HFFc6 (cell line): Measurements from ENCODE around the gene NUDT1. TPM values are rescaled to one million over a fixed set of nuclear protein-coding genes. Genes with fewer than 3 reads are reported as not detected.
A peak's percentile ranks its signal among the peaks of the same experiment; 100 is the strongest.

Experiments used
- DNase-seq: peaks from one replicate; pipeline ENCODE4 v3.0.0-alpha.2; 2018
- H3K27ac Mint-ChIP-seq: 2 replicates; pipeline ENCODE4 v1.8.0; 2020; ENCODE audit warnings: mild to moderate bottlenecking, mixed read lengths
- H3K27me3 Mint-ChIP-seq: 2 replicates; pipeline ENCODE4 v1.8.0; 2021; ENCODE audit warnings: mild to moderate bottlenecking, moderate library complexity, mixed read lengths; ENCODE audit not compliant: insufficient read depth
- H3K36me3 Mint-ChIP-seq: 2 replicates; pipeline ENCODE4 v1.8.0; 2021; ENCODE audit warnings: low read depth, mixed read lengths
- H3K4me1 Mint-ChIP-seq: 2 replicates; pipeline ENCODE4 v1.8.0; 2020; ENCODE audit warnings: low read depth, mixed read lengths
- H3K4me3 Mint-ChIP-seq: 2 replicates; pipeline ENCODE4 v1.8.0; 2020; ENCODE audit warnings: mild to moderate bottlenecking, moderate library complexity, mixed read lengths
- H3K9me3 Mint-ChIP-seq: 2 replicates; pipeline ENCODE4 v1.8.0; 2020; ENCODE audit warnings: mild to moderate bottlenecking, mixed read lengths
- microRNA-seq: library from miRNA; unstranded; fragments of <30 nt; microRNA quantifications from one replicate; pipeline ENCODE4, GENCODE V29; 2019
- total RNA-seq, 6 experiments: library from RNA; stranded (reverse); fragmentation: NEBNext Ultra II Directional; extraction: Animal tissue kit (Norgen Biotek cat#: 25700); gene quantifications; 2 replicates in 1 of 6; 3 replicates in 5 of 6; pipeline ENCODE4 v1.2.3, GENCODE V29; 2021
- TF ChIP-seq, protein P1 (sequence below): fragments of 200-600 bp; sonication (generic); IDR thresholded peaks from 2 replicates; pipeline ENCODE4 v1.5.0; 2021; ENCODE audit warnings: antibody characterized with exemption, mild to moderate bottlenecking

The NUDT1 gene
- total RNA-seq, 6 experiments from 2014 or later, result 35.6 to 57.6 (median 45.9) TPM

DNA sequence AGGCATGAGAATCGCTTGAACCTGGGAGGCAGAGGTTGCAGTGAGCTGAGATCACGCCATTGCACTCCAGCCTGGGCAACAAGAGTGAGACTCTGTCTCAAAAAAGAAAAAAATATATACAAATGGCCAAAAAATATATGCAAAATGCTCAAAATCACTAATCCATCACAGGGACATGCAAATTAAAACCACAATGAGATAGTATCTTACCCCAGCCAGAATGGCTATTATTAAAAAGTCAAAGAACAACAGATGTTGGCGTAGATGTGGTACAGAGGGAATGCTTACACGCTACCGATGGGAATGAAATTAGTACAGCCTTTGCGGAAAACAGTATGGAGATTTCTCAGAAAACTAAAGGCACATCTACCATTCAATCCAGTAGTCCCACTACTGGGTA, 54.8 kb downstream of the NUDT1 start:
- no peaks in the 10 kb centered on the region for H3K9me3 Mint-ChIP-seq
- no peak overlapping the region for H3K4me3 Mint-ChIP-seq
- H3K27me3 Mint-ChIP-seq, result peaks cover 5% of the 10 kb centered on the region
- peaks cover 33% of the 10 kb centered on the region for H3K4me1 Mint-ChIP-seq
- no peak overlapping the region for H3K27ac Mint-ChIP-seq
- 0 out of 2 replicates have a peak, but pooled peaks cover 5% of the 10 kb centered on the region for H3K36me3 Mint-ChIP-seq
- TF ChIP-seq, protein P1, sequence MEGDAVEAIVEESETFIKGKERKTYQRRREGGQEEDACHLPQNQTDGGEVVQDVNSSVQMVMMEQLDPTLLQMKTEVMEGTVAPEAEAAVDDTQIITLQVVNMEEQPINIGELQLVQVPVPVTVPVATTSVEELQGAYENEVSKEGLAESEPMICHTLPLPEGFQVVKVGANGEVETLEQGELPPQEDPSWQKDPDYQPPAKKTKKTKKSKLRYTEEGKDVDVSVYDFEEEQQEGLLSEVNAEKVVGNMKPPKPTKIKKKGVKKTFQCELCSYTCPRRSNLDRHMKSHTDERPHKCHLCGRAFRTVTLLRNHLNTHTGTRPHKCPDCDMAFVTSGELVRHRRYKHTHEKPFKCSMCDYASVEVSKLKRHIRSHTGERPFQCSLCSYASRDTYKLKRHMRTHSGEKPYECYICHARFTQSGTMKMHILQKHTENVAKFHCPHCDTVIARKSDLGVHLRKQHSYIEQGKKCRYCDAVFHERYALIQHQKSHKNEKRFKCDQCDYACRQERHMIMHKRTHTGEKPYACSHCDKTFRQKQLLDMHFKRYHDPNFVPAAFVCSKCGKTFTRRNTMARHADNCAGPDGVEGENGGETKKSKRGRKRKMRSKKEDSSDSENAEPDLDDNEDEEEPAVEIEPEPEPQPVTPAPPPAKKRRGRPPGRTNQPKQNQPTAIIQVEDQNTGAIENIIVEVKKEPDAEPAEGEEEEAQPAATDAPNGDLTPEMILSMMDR, result no peak
- DNase-seq, result no peak

DNA sequence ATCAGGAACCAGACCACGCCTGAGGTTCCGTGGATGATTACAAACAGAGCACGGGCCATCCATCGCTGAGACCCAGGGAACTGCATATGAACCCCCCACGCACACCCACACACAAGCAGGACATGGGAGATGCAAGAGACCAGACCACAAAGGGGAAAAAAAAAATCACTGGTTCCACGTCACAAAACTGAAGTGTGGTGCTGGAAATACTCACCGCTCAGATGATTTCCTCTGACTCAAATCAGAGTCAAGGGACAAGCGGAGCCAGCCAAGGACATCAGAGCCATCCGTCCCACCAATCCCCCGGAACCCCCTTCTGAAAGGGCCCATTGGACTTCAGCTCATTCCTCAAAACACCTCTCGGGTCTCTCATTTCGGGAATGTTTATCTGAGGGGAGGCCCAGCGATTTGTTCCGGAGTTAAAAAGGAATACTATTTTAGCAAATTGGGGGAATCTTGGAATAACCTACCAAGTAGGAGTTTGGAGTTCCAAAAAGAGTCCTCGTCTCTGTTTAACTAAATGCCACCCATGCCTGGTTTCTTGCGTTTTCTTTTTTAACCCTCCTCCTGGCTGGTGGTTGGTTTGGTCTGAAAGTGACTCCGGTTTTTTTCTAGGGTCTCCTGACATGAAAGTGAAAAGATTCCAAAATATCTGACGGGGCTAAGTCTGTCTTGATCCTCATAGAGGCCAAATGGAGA, 57.3 kb downstream of the NUDT1 start:
- H3K4me1 Mint-ChIP-seq, result peaks cover 34% of the 10 kb centered on the region
- TF ChIP-seq, protein P1, result no peak
- 0 out of 2 replicates have a peak, but pooled peaks cover 5% of the 10 kb centered on the region for H3K36me3 Mint-ChIP-seq
- H3K9me3 Mint-ChIP-seq, result no peaks in the 10 kb centered on the region
- H3K4me3 Mint-ChIP-seq, result peak overlapping the region; percentile 87
- peak overlapping the region; percentile 99 for H3K27ac Mint-ChIP-seq
- peaks cover 5% of the 10 kb centered on the region for H3K27me3 Mint-ChIP-seq
- DNase-seq, result peak; percentile 71

DNA sequence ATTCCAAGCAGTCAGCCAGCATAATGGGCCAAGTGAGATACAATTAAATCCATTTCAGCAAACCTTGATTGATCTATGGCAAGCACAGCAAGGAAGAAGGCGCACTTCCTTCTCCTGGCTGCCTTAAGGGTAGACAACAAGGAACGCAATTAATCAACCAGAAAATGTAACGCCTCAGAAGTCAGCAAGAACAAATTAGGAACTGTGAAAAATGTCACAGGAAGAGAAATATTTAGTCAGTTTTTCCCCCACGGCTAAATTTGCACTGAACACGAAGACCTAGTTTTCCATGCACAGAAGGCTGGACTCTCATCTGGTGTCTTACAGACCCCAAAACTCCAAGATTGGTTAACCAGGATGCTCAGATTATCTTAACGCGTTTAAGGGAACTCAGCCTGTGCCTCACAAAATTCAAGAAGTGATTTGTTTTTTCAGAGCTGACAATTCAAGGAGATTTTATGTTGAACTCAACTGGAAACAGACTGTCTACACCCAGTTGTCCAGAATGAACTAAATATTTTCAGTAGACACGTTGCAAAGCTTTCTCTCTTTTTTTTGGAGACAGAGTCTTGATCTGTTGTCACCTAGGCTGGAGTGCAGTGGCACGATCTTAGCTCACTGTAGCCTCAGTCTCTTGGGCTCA, 58.0 kb downstream of the NUDT1 start:
- TF ChIP-seq, protein P1, result no peak
- peaks cover 40% of the 10 kb centered on the region for H3K4me1 Mint-ChIP-seq
- H3K27ac Mint-ChIP-seq, result peak overlapping the region; percentile 99
- H3K4me3 Mint-ChIP-seq, result peak overlapping the region; percentile 87
- 0 out of 2 replicates have a peak, but pooled peaks cover 5% of the 10 kb centered on the region for H3K36me3 Mint-ChIP-seq
- no peaks in the 10 kb centered on the region for H3K9me3 Mint-ChIP-seq
- peaks cover 5% of the 10 kb centered on the region for H3K27me3 Mint-ChIP-seq
- DNase-seq, result no peak

Small RNAs within 50 kb of the gene (microRNA-seq; reads per million reads assigned to microRNA genes)
- 2.3 reads per million for gene MIR6836

Other genes with a start within 250 kb of the NUDT1 start
- gene MAD1L1, start 9.3 kb upstream of the NUDT1 start, total RNA-seq, result 10 to 100 TPM; 34.6 to 44.8 (median 40.2) TPM
- gene MRM2, start within 50 bp of the NUDT1 start, total RNA-seq, result 10 to 100 TPM; 25.9 to 30.5 (median 27.5) TPM
- gene SNX8, start 72.2 kb downstream of the NUDT1 start, total RNA-seq, result 10 to 100 TPM; 44.6 to 67.4 (median 61.9) TPM
- gene EIF3B, start 112.6 kb downstream of the NUDT1 start, total RNA-seq, result 100 to 1,000 TPM; 175 to 207 (median 180) TPM
- 10 to 100 TPM; 25.7 to 31.4 (median 27.2) TPM for gene CHST12, start 161.4 kb downstream of the NUDT1 start, total RNA-seq
- gene GRIFIN, start 234.2 kb downstream of the NUDT1 start, total RNA-seq, result not detected